GM19467 (cell line): Measurements from ENCODE around the gene RPUSD1.

Experiments
- ATAC-seq: cut with Tn5 transposase; IDR thresholded peaks from one replicate; pipeline ENCODE4 v1.9.1; 2021; ENCODE audit warnings: mild to moderate bottlenecking, moderate library complexity; ENCODE audit not compliant: unreplicated experiment

RPUSD1 gene

GRCh38 chr16:819336-820043, 31.3 kb upstream of the RPUSD1 start:
- ATAC-seq = no peak

- no peak for ATAC-seq
Measured at GRCh38 chr16:818592-818991, 30.4 kb upstream of the RPUSD1 start.

GRCh38 chr16:818132-818531, 30.0 kb upstream of the RPUSD1 start:
- no peak for ATAC-seq

GRCh38 chr16:817001-817906, 29.1 kb upstream of the RPUSD1 start:
- no peak for ATAC-seq

GRCh38 chr16:815861-816260, 27.7 kb upstream of the RPUSD1 start:
- ATAC-seq = no peak

- ATAC-seq = no peak
Measured at GRCh38 chr16:814974-815373, 26.8 kb upstream of the RPUSD1 start.

GRCh38 chr16:813916-814412, 25.8 kb upstream of the RPUSD1 start:
- no peak for ATAC-seq

- no peak for ATAC-seq
Measured at GRCh38 chr16:813204-813915, 25.2 kb upstream of the RPUSD1 start.

GRCh38 chr16:808085-808386, 19.9 kb upstream of the RPUSD1 start:
- no peak for ATAC-seq

GRCh38 chr16:807347-808084, 19.3 kb upstream of the RPUSD1 start:
- ATAC-seq = peak; percentile 65

- ATAC-seq = no peak
Measured at GRCh38 chr16:805474-805873, 17.3 kb upstream of the RPUSD1 start.

- no peak for ATAC-seq
Measured at GRCh38 chr16:804193-805048, 16.2 kb upstream of the RPUSD1 start.

- ATAC-seq = no peak
Measured at GRCh38 chr16:803754-804080, 15.5 kb upstream of the RPUSD1 start.

GRCh38 chr16:802914-803753, 15.0 kb upstream of the RPUSD1 start:
- ATAC-seq = no peak

GRCh38 chr16:802461-802860, 14.3 kb upstream of the RPUSD1 start:
- no peak for ATAC-seq

- ATAC-seq = no peak
Measured at GRCh38 chr16:801584-802363, 13.6 kb upstream of the RPUSD1 start.

GRCh38 chr16:800834-801511, 12.8 kb upstream of the RPUSD1 start:
- ATAC-seq = no peak
